H9 (cell line): ENCODE results near the gene TRAF3. TPM values are rescaled to one million over a fixed set of nuclear protein-coding genes. Genes with fewer than 3 reads are reported as not detected.

Experiments
- DNase-seq: peaks from one replicate; pipeline ENCODE4 v3.0.0-alpha.2; 2017
- H2AFZ ChIP-seq: one replicate; pipeline ENCODE4 v1.6.1; 2013; ENCODE audit warnings: mild to moderate bottlenecking, low read length, control low read depth, moderate library complexity
- H2AK5ac ChIP-seq: 2 replicates; pipeline ENCODE4 v1.6.1; 2013; ENCODE audit warnings: low read length, control low read depth, mixed read lengths; ENCODE audit not compliant: insufficient read length
- H2BK120ac ChIP-seq: one replicate; pipeline ENCODE4 v1.6.1; 2013; ENCODE audit warnings: low read depth, mild to moderate bottlenecking, low read length, control low read depth, inconsistent platforms; ENCODE audit not compliant: poor library complexity, severe bottlenecking
- H2BK12ac ChIP-seq: 2 replicates; pipeline ENCODE4 v1.6.1; 2013; ENCODE audit warnings: low read length, control low read depth, mixed read lengths, low read depth; ENCODE audit not compliant: insufficient read length
- H2BK15ac ChIP-seq: 2 replicates; pipeline ENCODE4 v1.6.1; 2013; ENCODE audit warnings: low read depth, low read length, control low read depth
- H2BK20ac ChIP-seq: one replicate; pipeline ENCODE4 v1.6.1; 2013; ENCODE audit warnings: low read depth, mild to moderate bottlenecking, low read length, control low read depth, inconsistent platforms; ENCODE audit not compliant: poor library complexity, severe bottlenecking
- H2BK5ac ChIP-seq: 2 replicates; pipeline ENCODE4 v1.6.1; 2013; ENCODE audit warnings: low read length, control low read depth, mixed read lengths; ENCODE audit not compliant: insufficient read length
- H3K14ac ChIP-seq: 2 replicates; pipeline ENCODE4 v1.6.1; 2013; ENCODE audit warnings: low read length, control low read depth; ENCODE audit not compliant: insufficient read depth
- H3K18ac ChIP-seq: 2 replicates; pipeline ENCODE4 v1.6.1; 2013; ENCODE audit warnings: low read depth, mild to moderate bottlenecking, mixed read lengths, low read length, control low read depth; ENCODE audit not compliant: insufficient read length
- H3K23ac ChIP-seq: 2 replicates; pipeline ENCODE4 v1.6.1; 2013; ENCODE audit warnings: low read length, control low read depth, mixed read lengths, low read depth; ENCODE audit not compliant: insufficient read length
- H3K23me2 ChIP-seq: 2 replicates; pipeline ENCODE4 v1.6.1; 2013; ENCODE audit warnings: low read depth, mild to moderate bottlenecking, mixed read lengths, low read length, control low read depth; ENCODE audit not compliant: insufficient read length, poor library complexity, severe bottlenecking
- H3K27ac ChIP-seq: 2 replicates; pipeline ENCODE4 v1.5.1; 2013; ENCODE audit warnings: low read length, control low read depth, mixed read lengths, low read depth; ENCODE audit not compliant: insufficient read length
- H3K27me3 ChIP-seq: 2 replicates; pipeline ENCODE4 v1.6.1; 2013; ENCODE audit warnings: low read length, control low read depth, inconsistent platforms; ENCODE audit not compliant: insufficient read depth
- H3K4ac ChIP-seq: 2 replicates; pipeline ENCODE4 v1.6.1; 2013; ENCODE audit warnings: low read depth, mild to moderate bottlenecking, control low read depth, inconsistent platforms, low read length, moderate library complexity
- H3K4me1 ChIP-seq: 2 replicates; pipeline ENCODE4 v1.6.1; 2013; ENCODE audit warnings: low read length, control low read depth, inconsistent platforms; ENCODE audit not compliant: insufficient read depth
- H3K4me2 ChIP-seq: 2 replicates; pipeline ENCODE4 v1.6.1; 2013; ENCODE audit warnings: low read length, control low read depth, mixed read lengths; ENCODE audit not compliant: insufficient read length, insufficient read depth
- H3K56ac ChIP-seq: 2 replicates; pipeline ENCODE4 v1.6.1; 2013; ENCODE audit warnings: low read depth, mild to moderate bottlenecking, mixed read lengths, low read length, control low read depth; ENCODE audit not compliant: insufficient read length
- H3K79me1 ChIP-seq: 2 replicates; pipeline ENCODE4 v1.6.1; 2013; ENCODE audit warnings: low read depth, mild to moderate bottlenecking, moderate library complexity, low read length, control low read depth, inconsistent platforms; ENCODE audit not compliant: insufficient read depth, poor library complexity, severe bottlenecking
- H3K79me2 ChIP-seq: 2 replicates; pipeline ENCODE4 v1.6.1; 2013; ENCODE audit warnings: low read length, control low read depth, inconsistent platforms; ENCODE audit not compliant: insufficient read depth
- H3K9ac ChIP-seq: 2 replicates; pipeline ENCODE4 v1.6.1; 2013; ENCODE audit warnings: low read length, control low read depth, mixed read lengths; ENCODE audit not compliant: insufficient read length; ENCODE audit errors: extremely low read depth
- H3K9me3 ChIP-seq: one replicate; pipeline ENCODE4 v1.6.1; 2013; ENCODE audit warnings: low read depth, low read length, inconsistent platforms; ENCODE audit not compliant: control insufficient read depth
- H3T11ph ChIP-seq: one replicate; pipeline ENCODE4 v1.6.1; 2013; ENCODE audit warnings: mild to moderate bottlenecking, low read length, control low read depth, inconsistent platforms
- H4K20me1 ChIP-seq: one replicate; pipeline ENCODE4 v1.6.1; 2013; ENCODE audit not compliant: control insufficient read depth, insufficient read length, insufficient read depth
- H4K5ac ChIP-seq: 2 replicates; pipeline ENCODE4 v1.6.1; 2013; ENCODE audit warnings: low read depth, mild to moderate bottlenecking, mixed read lengths, low read length, control low read depth; ENCODE audit not compliant: insufficient read length
- H4K8ac ChIP-seq: replicated peaks from 2 replicates; pipeline ENCODE4 v1.6.1; 2013; ENCODE audit warnings: low read length, control low read depth, mixed read lengths, low read depth; ENCODE audit not compliant: insufficient read length
- H4K91ac ChIP-seq: 2 replicates; pipeline ENCODE4 v1.6.1; 2013; ENCODE audit warnings: low read depth, mild to moderate bottlenecking, moderate library complexity, mixed read lengths, low read length, control low read depth; ENCODE audit not compliant: insufficient read length
- H3K27ac Mint-ChIP-seq, 3 experiments: 2 replicates in 2 of 3; 3 replicates in 1 of 3; pipeline ENCODE4 v1.8.0; 2020 to 2021; ENCODE audit warnings: mixed read lengths in 3 of 3, mild to moderate bottlenecking in 1 of 3, moderate library complexity in 1 of 3
- H3K27me3 Mint-ChIP-seq: 2 replicates; pipeline ENCODE4 v1.8.0; 2021; ENCODE audit warnings: low read depth, mild to moderate bottlenecking, moderate library complexity, mixed read lengths
- H3K36me3 Mint-ChIP-seq, 3 experiments: 2 replicates in 2 of 3; 3 replicates in 1 of 3; pipeline ENCODE4 v1.8.0; 2020 to 2021; ENCODE audit warnings: low read depth in 3 of 3, mixed read lengths in 3 of 3; ENCODE audit not compliant: insufficient read depth in 1 of 3
- H3K4me1 Mint-ChIP-seq, 2 experiments: 2 replicates each; pipeline ENCODE4 v1.8.0; 2020; ENCODE audit warnings: mixed read lengths in 2 of 2
- H3K4me3 Mint-ChIP-seq, 2 experiments: 2 replicates in 1 of 2; 3 replicates in 1 of 2; pipeline ENCODE4 v1.8.0; 2020 to 2021; ENCODE audit warnings: mild to moderate bottlenecking in 2 of 2, mixed read lengths in 2 of 2, moderate library complexity in 1 of 2
- H3K9me3 Mint-ChIP-seq, 2 experiments: 2 replicates in 1 of 2; 3 replicates in 1 of 2; pipeline ENCODE4 v1.8.0; 2020; ENCODE audit warnings: mild to moderate bottlenecking in 2 of 2, mixed read lengths in 2 of 2, moderate library complexity in 1 of 2
- CTCF ChIP-seq: fragments of 200-600 bp; sonication (generic); conservative IDR thresholded peaks from 3 replicates; pipeline ENCODE4 v1.8.0; 2021; ENCODE audit warnings: antibody characterized with exemption, mild to moderate bottlenecking
- WGBS: extraction: QIAGEN DNeasy Blood & Tissue Kit; methylation state at CpG from one replicate; pipeline ENCODE4 v1.1.7; 2013; ENCODE audit warnings: missing lambda C conversion rate, low lambda C conversion rate, mixed read lengths; ENCODE audit not compliant: insufficient read length; ENCODE audit errors: extremely low coverage; 5-methylcytosine and 5-hydroxymethylcytosine counted together
- total RNA-seq: library from RNA; stranded (reverse); gene quantifications from 2 replicates; pipeline ENCODE4 v1.2.1, GENCODE V29; 2021

The TRAF3 gene
- total RNA-seq, 1 experiment from 2014 or later, result 9.6 TPM

GRCh38 chr14:102949062-102949800 lies 172.0 kb downstream of the TRAF3 start:
- no peak overlapping the region for H2AFZ ChIP-seq
- no peak for DNase-seq
- H4K8ac ChIP-seq, result no peak overlapping the region
- H3K4me1 ChIP-seq, result no peaks in the 10 kb centered on the region
- H3K18ac ChIP-seq, result no peak overlapping the region
- H3K56ac ChIP-seq, result no peak overlapping the region
- no peak overlapping the region for H3K27ac ChIP-seq
- H2BK15ac ChIP-seq, result no peak overlapping the region
- Mint-ChIP-seq H3K27me3 (no peaks in the 10 kb centered on the region), H3K27ac (peak overlapping the region in 2 of 3 experiments; percentile 40 to 73; a peak in 2 of 7 replicates), H3K36me3 (peaks cover 34 to 86% (median 82%) of the 10 kb centered on the region in 3 experiments), H3K9me3 (no peaks in the 10 kb centered on the region), H3K4me3 (no peak overlapping the region), H3K4me1 (no peaks in the 10 kb centered on the region)
- H3K4me2 ChIP-seq, result no peak overlapping the region
- H3T11ph ChIP-seq, result no peak overlapping the region
- no peak overlapping the region for H2BK20ac ChIP-seq
- no peak overlapping the region for H4K91ac ChIP-seq
- H3K14ac ChIP-seq, result no peak overlapping the region
- TF ChIP-seq CTCF, result no peak
- no peaks in the 10 kb centered on the region for H3K9me3 ChIP-seq
- no peak overlapping the region for H2AK5ac ChIP-seq
- H3K4ac ChIP-seq, result no peak overlapping the region
- no peak overlapping the region for H2BK12ac ChIP-seq
- H3K27me3 ChIP-seq, result no peaks in the 10 kb centered on the region
- no CpG with 5 or more reads among the region's 28 CpGs for WGBS
- no peaks in the 10 kb centered on the region for H4K20me1 ChIP-seq
- H3K9ac ChIP-seq, result no peak overlapping the region
- H3K79me1 ChIP-seq, result no peaks in the 10 kb centered on the region
- H3K23me2 ChIP-seq, result no peaks in the 10 kb centered on the region
- no peak overlapping the region for H2BK120ac ChIP-seq
- H4K5ac ChIP-seq, result no peak overlapping the region
- no peak overlapping the region for H3K23ac ChIP-seq
- H3K79me2 ChIP-seq, result no peaks in the 10 kb centered on the region
- H2BK5ac ChIP-seq, result no peak overlapping the region
